ENCODE measurements around the gene TBXT.
"Not testable (repeated sequence)": the region's sequence is repeated elsewhere in the genome, so short reads cannot be mapped to it uniquely, and the experiment has no call there.

Gene TBXT

GRCh38 chr6:166167801-166168615 lies at the start of gene TBXT:
Gene TBXT, minus strand, starts transcription at chr6:166167851. Its CDS starts 260 bp downstream, at chr6:166167591.
- no peak for DNase-seq
- in situ Hi-C loops (cut with MboI; ENCODE audit: low pct_unique_long_range_greater_than_20kb, low sequenced_read_pairs), result no loop called here

- DNase-seq, result no peak
- in situ Hi-C loops (cut with MboI; ENCODE audit: low pct_unique_long_range_greater_than_20kb, low sequenced_read_pairs), result no loop called here
Measured at GRCh38 chr6:166207284-166207561, 39.6 kb upstream of the TBXT start.

- peak; percentile 17 for DNase-seq
- in situ Hi-C loops (cut with MboI; ENCODE audit: low pct_unique_long_range_greater_than_20kb, low sequenced_read_pairs), result no loop called here
Measured at GRCh38 chr6:166206510-166207283, 39.0 kb upstream of the TBXT start.

GRCh38 chr6:166206066-166206465 lies 38.4 kb upstream of the TBXT start:
- no peak for DNase-seq
- in situ Hi-C loops (cut with MboI; ENCODE audit: low pct_unique_long_range_greater_than_20kb, low sequenced_read_pairs), result no loop called here

GRCh38 chr6:166204852-166205650 lies 37.4 kb upstream of the TBXT start:
- no peak for DNase-seq
- in situ Hi-C loops (cut with MboI; ENCODE audit: low pct_unique_long_range_greater_than_20kb, low sequenced_read_pairs), result no loop called here

GRCh38 chr6:166203641-166204222 lies 36.1 kb upstream of the TBXT start:
- in situ Hi-C loops (cut with MboI; ENCODE audit: low pct_unique_long_range_greater_than_20kb, low sequenced_read_pairs), result no loop called here
- DNase-seq, result no peak

GRCh38 chr6:166203003-166203640 lies 35.5 kb upstream of the TBXT start:
- no peak for DNase-seq
- in situ Hi-C loops (cut with MboI; ENCODE audit: low pct_unique_long_range_greater_than_20kb, low sequenced_read_pairs), result no loop called here

GRCh38 chr6:166202321-166202733 lies 34.7 kb upstream of the TBXT start:
- DNase-seq, result no peak
- in situ Hi-C loops (cut with MboI; ENCODE audit: low pct_unique_long_range_greater_than_20kb, low sequenced_read_pairs), result no loop called here

GRCh38 chr6:166201878-166202277 lies 34.2 kb upstream of the TBXT start:
- in situ Hi-C loops (cut with MboI; ENCODE audit: low pct_unique_long_range_greater_than_20kb, low sequenced_read_pairs), result no loop called here
- no peak for DNase-seq

- in situ Hi-C loops (cut with MboI; ENCODE audit: low pct_unique_long_range_greater_than_20kb, low sequenced_read_pairs), result no loop called here
- DNase-seq, result no peak
Measured at GRCh38 chr6:166197361-166197760, 29.7 kb upstream of the TBXT start.

GRCh38 chr6:166195860-166196238 lies 28.2 kb upstream of the TBXT start:
- in situ Hi-C loops (cut with MboI; ENCODE audit: low pct_unique_long_range_greater_than_20kb, low sequenced_read_pairs), result no loop called here
- DNase-seq, result no peak

GRCh38 chr6:166194914-166195859 lies 27.5 kb upstream of the TBXT start:
- in situ Hi-C loops (cut with MboI; ENCODE audit: low pct_unique_long_range_greater_than_20kb, low sequenced_read_pairs), result no loop called here
- peak; percentile 23 for DNase-seq

- no peak for DNase-seq
- in situ Hi-C loops (cut with MboI; ENCODE audit: low pct_unique_long_range_greater_than_20kb, low sequenced_read_pairs), result no loop called here
Measured at GRCh38 chr6:166192557-166192956, 24.9 kb upstream of the TBXT start.

GRCh38 chr6:166192136-166192535 lies 24.5 kb upstream of the TBXT start:
- no peak for DNase-seq
- in situ Hi-C loops (cut with MboI; ENCODE audit: low pct_unique_long_range_greater_than_20kb, low sequenced_read_pairs), result no loop called here

- in situ Hi-C loops (cut with MboI; ENCODE audit: low pct_unique_long_range_greater_than_20kb, low sequenced_read_pairs), result no loop called here
Measured at GRCh38 chr6:166179704-166180103, 12.1 kb upstream of the TBXT start.

GRCh38 chr6:166176106-166176505 lies 8.5 kb upstream of the TBXT start:
- in situ Hi-C loops (cut with MboI; ENCODE audit: low pct_unique_long_range_greater_than_20kb, low sequenced_read_pairs), result no loop called here
- no peak for DNase-seq

More at GRCh38 chr6:166179704-166180103, 12.1 kb upstream of the TBXT start:
- DNase-seq, result no peak

GRCh38 chr6:166175093-166175492 lies 7.4 kb upstream of the TBXT start:
- DNase-seq; in situ Hi-C loops (cut with MboI; ENCODE audit: low pct_unique_long_range_greater_than_20kb, low sequenced_read_pairs): not testable (repeated sequence)

- no peak for DNase-seq
- in situ Hi-C loops (cut with MboI; ENCODE audit: low pct_unique_long_range_greater_than_20kb, low sequenced_read_pairs), result no loop called here
Measured at GRCh38 chr6:166174031-166174430, 6.4 kb upstream of the TBXT start.
